Activated CD4-positive, CD25-positive, alpha-beta regulatory T cell treated with anti-CD3 and anti-CD28 coated beads, Interleukin-2, amount 50 U/mL, for 72 hours (primary cell): ENCODE data around the gene CST9L.

ENCODE experiments used
- DNase-seq: peaks from one replicate; pipeline ENCODE4 v3.0.0; 2021

Gene CST9L

GRCh38 chr20:23542801-23543200, 25.5 kb downstream of the CST9L start:
- no peak for DNase-seq

GRCh38 chr20:23541776-23542175, 26.5 kb downstream of the CST9L start:
- no peak for DNase-seq

- no peak for DNase-seq
Measured at GRCh38 chr20:23541330-23541729, 27.0 kb downstream of the CST9L start.

GRCh38 chr20:23540624-23541023, 27.7 kb downstream of the CST9L start:
- no peak for DNase-seq

- no peak for DNase-seq
Measured at GRCh38 chr20:23537030-23537429, 31.3 kb downstream of the CST9L start.

GRCh38 chr20:23536328-23536974, 31.8 kb downstream of the CST9L start:
- no peak for DNase-seq

- no peak for DNase-seq
Measured at GRCh38 chr20:23534801-23535593, 33.3 kb downstream of the CST9L start.

- no peak for DNase-seq
Measured at GRCh38 chr20:23533161-23533560, 35.1 kb downstream of the CST9L start.

- DNase-seq: no peak
Measured at GRCh38 chr20:23532533-23532932, 35.8 kb downstream of the CST9L start.

- DNase-seq: no peak
Measured at GRCh38 chr20:23530937-23531567, 37.2 kb downstream of the CST9L start.

GRCh38 chr20:23528867-23529431, 39.3 kb downstream of the CST9L start:
- no peak for DNase-seq

GRCh38 chr20:23526850-23527249, 41.4 kb downstream of the CST9L start:
- DNase-seq: no peak

- no peak for DNase-seq
Measured at GRCh38 chr20:23524146-23524545, 44.1 kb downstream of the CST9L start.

GRCh38 chr20:23520185-23520584, 48.1 kb downstream of the CST9L start:
- no peak for DNase-seq

- DNase-seq: no peak
Measured at GRCh38 chr20:23519556-23519955, 48.7 kb downstream of the CST9L start.

GRCh38 chr20:23517719-23518118, 50.6 kb downstream of the CST9L start:
- no peak for DNase-seq

GRCh38 chr20:23515250-23515939, 52.9 kb downstream of the CST9L start:
- no peak for DNase-seq

- DNase-seq: no peak
Measured at GRCh38 chr20:23514848-23515247, 53.4 kb downstream of the CST9L start.
